Endothelial cell of hepatic sinusoid (primary cell): ENCODE measurements around the gene PLCB2.

Source experiments
- in situ Hi-C: cut with HindIII; loops from 2 replicates; pipeline ENCODE4 v1.10.0; 2017; ENCODE audit warnings: low sequenced_read_pairs

The PLCB2 gene

DNA sequence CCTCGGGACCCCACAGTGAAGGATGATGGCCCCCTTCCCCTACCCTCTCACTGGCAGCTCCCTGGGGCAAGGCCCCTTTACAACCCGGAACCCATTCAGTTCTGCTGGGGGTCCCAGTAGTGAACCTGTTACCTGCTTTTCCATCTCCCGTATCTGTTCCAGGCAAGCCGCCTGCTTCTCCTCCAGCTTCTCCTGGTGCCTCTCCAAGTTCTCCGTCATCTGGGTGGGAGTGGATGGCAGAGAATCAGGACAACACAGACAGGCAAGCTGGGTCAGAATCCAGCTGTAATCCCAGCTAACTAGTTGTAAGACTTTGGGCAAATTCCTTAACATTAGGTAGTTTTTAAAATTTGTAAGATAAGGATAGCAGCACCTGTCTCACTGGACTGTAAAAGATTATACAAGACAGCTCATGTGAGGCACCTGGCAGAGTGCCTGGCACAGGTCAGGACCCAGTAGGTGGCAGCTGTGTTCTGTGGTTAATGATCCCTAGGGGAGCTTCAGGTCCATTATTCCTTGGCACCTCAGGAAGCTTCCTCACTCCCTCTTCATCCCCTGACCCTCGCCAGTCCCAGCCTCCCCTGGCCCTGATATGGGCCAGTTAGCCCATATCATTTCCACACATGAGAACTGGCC lies 18.5 kb downstream of the PLCB2 start:
- in situ Hi-C loops, result no loop called here

DNA sequence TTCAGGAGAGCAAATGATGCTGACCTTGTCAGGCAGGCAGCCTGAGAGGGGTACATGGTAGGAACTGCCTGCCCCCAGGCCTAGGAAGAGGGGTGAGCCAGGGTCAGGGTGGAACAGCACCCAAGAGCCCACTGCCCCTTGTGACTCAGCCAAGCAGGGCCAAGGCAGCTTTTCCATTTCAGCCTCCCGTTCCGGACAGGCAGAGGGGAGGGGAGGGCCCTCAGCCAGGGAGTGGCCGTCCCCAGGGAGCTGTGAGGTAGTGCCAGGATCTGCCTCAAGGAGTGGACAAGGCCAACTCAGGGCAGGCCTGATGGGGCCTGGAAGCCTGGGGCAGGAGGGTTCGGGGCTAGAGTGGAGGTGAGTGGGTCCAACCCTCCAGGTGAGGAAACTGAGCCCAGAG lies 19.8 kb downstream of the PLCB2 start:
- in situ Hi-C loops, result no loop called here

DNA sequence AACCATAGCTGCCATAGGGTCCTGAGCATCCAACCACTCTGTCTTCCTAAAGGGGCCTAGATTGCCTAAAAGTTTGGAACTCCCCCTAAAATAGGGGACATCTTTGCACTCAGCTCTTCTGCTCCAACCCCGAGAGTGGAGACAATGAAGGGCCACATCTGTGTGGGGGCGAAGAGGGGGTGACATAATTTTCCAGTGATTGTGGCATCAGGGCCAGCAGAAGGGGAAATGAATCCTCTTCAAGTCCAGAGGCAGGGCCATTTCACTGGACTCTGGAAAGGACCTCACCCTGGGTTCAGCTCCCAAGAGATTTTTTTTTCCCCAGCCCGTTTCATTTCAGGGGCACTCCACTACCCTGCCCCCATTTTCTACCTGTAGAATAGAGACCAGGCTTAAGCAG lies 20.2 kb downstream of the PLCB2 start:
- in situ Hi-C loops, result no loop called here

DNA sequence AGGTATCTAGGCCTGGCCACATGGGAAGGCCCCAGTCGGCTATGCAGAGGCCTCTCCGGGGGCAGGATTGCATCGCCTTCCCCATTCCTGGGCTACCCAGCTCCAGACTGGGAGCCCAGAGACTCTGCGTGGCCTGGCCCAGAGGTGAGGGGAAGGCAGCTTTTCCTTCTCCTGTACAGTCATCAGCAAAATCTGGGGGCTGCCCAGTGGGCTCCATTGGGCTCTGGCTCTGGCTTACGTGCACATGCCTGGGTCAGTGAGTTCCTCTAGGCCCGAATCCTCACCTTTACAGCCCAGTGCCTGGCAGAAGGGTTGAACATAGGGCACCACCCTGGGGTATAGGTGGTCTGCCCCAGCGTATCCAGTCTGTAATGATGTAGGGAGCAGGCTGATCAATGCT lies 20.9 kb downstream of the PLCB2 start:
- in situ Hi-C loops, result no loop called here

DNA sequence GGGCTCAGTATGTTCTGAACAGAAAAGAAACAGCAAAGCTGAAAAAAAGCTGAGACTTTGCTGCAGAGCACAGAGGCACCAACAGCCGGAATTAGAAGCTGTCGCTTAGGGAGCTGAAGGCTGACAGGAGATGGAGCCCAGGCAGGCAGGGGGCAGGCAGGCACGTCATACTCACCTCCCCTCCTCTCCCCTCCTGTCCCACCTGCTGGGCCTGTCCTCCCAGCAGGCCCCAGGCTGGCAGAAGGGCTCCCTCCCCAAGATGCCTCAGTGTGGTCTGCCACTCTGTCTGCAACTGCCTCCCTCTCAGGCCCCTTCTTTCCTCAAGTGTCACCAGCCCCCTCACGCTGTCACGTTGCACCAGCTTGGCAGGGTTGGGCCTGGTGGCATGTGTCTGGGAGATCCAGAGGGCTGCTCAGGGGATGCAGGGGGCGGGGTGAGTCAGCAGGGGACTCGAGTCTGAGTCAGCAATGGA lies 21.6 kb downstream of the PLCB2 start:
- in situ Hi-C loops, result no loop called here

DNA sequence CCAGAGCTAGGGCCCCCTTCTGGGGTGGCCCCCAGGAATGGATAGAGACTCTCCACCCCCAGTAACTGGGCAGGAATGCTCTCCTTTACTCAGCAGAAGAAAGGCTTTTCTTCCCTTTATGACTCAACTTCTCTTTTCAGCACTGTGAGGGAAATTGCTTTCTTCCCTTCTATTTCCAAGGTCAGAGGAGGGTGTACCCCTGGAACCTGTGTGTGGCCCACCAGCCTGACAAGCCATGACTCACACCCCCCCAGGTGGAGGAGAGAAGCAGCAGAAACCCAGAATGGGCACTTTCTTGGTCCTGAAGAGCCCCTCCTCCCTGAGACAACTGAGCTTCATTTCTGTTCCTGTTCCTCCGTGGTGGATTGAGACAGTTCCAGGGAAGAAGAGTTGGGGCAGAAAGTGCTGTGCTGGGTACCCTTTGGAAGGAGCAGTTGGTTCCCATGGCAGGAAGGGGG lies 22.2 kb downstream of the PLCB2 start:
- in situ Hi-C loops, result no loop called here

DNA sequence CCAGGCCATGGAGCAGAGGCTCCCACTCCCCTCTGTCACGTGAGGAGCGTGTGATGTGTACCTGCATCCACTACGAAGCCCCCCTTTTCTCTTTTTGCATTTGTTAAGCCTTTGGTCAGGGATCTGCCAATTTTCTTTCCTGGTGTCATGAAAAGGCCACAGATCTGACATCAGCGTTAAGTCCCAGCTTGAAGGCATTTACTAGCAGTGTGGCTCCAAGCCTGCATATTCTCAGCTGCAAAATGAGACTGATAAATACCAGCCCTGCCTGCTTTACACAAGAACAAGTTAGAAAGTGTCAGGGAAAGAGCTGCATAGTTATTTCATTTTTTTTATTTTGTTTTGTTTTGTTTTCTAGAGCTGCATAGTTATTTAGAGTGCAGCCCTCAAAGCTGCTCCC lies 22.6 kb downstream of the PLCB2 start:
- in situ Hi-C loops, result no loop called here

DNA sequence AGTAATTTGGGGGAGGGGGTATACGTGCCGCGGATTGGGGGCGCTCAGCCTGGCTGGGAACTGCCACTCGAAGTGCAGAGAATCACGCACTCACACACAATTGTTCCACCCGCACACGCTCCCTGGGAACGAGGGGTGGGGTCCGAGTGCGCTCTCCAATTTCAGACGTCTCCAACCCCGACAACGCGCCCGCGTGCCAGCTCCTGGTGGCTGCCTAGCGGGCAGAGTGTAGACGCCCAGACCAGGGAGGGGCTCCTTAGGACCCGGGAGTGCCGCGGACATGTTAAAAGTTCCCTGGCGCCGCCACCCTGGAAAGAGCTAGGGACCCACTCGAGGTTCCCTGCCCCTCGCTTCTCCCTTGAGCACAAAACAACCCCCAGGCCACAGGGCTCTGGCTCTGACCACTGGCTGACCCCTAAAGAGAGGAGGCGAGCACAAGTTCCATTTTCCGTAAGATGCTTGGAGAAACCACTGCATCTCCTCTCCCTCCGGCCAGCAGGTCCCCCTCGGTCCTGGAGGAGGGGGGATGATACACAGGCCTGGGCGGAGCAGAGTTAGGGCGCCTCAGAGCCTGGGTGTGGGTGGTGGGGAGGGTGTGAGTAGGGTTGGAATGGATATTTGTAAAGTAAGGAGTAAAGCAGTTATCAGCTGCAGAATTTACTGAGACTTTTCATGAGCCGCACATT lies 24.0 kb downstream of the PLCB2 start:
- in situ Hi-C loops, result no loop called here

DNA sequence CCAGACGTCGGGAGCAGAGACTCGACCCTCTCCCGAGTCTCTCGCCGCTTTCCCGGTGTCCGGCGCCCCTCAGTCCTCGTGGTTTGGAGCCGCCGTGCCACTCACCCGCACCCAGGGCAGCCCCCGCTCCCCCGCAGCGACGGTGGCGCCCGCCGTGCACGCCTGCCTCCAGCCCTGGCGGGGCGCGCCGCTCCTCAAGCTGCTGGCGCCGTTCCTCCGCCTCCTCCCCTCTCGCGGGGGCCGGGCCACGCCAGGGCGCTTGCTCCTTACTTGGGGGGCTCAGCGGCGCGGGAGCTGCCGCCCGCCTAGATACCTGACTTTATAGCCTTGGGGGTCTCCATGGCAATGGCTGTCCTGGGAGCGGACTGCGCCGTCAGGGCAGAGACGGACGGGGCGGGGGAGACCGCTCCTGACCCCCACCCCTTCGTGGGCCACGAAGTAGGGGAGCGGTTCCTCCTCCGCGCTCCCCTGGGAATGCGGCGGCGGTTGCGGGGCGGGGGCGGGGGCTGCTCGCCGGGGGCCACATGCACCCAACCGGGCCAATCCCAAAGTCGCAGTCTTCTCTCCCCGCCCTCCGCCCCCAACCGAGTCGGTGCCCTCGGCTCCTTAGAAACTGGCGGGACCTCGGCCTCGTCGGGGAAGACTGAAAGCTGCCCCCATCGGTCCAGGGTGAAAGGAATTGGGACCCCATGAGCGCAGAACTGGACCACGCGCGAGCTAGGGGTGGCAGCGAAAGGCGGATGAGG lies 24.7 kb downstream of the PLCB2 start, which contains the start of gene ANKRD63:
Gene ANKRD63, minus strand, starts transcription at position 196 of the 746 bp plus-strand sequence. CDS start 478 bp downstream, outside the sequence.
- in situ Hi-C loops, result no loop called here

DNA sequence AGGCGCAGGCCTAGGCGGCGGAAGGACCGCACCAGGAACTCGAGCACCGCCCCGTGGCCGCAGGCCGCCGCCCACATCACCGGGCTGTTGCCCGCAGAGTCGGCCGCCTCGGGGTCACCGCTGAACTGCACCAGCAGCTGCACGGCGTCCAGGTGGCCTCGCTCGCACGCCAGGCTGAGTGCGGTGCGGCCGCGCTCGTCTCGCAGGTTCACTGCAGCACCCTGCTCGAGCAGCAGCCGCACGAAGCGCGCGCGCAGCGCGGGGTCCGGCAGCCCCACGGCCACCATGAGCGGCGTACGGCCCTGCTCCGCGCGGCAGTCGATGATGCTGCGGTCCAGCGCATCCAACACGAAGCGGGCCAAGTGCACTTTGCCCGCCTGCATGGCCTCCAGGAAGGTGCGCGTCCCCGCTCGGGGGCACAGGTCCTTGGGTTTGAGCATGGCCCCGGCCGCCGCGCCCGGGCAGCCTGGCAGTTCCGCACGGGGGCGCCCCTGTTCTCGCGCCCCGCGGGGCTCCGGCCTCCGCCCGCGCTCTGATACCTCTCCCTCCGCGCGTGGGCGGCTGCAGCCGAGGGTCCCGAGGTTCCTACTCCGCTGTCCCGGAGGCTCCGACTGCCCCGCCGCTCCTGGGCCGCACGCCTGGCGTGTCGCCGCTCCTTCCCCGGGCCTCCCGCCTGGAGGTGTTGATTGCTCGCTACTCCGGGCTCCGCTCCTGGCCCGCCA lies 25.4 kb downstream of the PLCB2 start:
- in situ Hi-C loops, result no loop called here

DNA sequence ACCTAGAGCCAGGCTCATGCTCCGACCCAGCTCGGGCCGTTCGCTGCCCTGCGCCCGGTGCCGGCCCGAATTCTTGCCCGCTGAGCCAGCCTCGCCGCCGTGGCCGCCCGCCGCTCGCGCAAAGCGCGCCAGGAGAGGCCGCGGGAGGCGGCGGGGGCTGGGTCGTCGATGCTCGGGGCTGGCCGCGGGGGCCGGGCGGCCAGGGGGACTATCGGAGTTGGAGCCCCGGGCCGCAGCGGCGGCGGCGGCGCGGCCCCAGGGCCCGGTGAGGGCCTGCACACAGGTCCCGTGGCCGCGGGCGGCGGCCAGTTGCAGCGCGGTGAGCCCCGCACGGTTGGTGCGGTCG lies 26.0 kb downstream of the PLCB2 start:
- in situ Hi-C loops, result no loop called here

DNA sequence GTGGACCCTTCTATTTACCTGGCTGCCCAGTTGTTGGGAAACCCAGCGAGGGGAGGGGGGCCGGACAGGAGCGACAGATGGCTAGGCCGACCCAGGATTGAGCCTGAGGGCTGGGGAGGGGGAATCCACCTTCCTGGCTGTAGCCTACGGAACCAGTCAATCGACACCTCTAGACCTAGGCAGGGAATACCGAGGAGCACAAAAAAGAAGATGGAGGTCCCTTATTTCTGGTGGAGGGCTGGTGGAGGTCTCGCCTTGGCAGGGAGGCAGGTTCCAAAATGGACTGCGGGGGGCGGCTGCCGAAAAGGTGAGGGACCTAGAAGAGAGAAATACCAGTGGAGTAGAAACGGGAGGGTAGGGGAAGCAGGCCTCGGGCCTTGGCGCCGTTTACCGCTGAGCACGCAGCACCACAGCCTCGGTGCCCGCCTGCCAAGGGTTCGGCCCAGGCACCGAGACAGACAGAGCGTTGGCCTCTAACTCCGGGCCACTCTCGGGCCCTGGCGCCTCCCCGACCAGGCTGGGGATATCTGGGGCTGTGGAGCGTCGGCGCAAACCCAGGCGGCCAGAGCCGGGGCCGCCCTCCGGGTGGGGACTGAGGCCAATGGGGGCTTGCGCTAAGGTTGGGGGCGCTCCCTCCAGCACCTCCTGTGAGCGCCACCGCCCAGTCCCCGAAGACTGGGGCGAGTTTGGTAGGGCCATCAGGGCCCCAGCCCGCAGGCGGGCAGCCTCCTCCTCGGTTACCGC lies 26.5 kb downstream of the PLCB2 start:
- in situ Hi-C loops, result no loop called here

DNA sequence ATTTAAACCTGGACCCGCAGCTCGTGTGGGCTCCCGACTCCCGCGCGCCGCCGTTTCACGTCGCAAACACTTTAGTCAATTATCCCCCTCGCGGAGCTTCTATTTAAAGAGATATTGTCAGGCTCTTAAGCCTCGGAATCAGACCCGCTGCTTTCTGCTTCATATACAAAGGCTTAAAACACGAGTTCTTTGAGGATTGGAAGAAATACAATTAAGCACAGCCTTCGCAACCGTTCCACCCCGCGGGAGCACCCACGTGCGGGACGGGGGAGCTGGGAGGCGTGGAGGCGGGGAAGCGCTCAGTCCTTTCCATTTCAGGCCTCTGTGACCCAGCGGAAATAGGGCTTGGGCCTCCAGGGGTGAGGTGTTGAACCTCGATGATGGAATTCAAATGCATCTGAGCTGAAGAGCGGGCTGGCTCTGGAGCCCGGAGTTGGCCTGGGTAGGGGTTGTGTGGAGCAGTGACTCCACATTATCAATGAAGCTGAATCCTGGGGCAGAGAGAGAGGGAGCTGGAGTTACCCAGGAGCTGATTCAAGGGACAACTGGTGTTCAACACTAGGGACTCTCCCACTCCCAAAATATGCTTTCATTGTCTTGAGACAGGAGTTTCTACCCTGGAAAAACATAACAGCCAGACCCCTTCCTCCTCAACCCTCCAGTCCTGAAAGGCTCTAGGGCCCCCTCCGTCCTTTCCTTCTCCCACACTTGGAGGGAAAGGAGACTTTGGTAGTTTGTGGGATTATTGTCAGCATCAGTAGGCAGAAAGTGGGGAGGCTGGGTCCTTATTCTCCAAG lies 27.3 kb downstream of the PLCB2 start:
- in situ Hi-C loops, result no loop called here

DNA sequence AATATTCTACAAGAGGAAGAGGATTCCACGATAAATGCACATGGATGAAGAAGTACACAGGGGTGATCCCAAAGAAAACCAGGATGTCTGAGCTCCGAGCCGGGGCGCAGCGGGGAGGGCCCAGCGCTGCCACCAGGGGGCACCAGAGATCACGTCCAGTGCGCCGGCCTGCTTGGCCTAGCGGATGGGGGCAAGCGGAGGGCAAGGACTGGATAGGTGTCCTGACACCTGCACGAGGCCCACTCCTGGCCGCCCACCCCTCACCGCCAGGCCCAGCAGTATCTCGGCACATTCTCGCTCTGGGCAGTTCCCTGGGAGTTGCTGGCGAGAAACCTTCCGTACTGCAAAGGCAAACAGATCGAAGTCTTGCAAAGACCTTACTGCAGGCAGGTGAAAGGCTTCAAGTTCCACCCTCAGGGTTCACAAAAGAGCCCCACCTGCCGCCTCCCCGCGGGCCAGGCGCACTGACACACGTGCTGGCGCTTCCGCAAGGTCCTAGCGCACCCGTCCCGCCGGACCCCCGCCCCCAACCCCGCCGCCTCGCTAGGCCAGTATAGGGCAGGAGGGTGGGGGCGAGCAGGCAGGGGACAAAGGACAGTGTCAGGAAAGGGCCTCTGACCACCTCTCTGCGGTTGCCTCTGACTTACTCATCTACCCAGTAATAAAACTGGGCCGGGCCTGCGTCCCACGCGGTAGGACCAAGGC lies 28.1 kb downstream of the PLCB2 start:
- in situ Hi-C loops, result no loop called here

DNA sequence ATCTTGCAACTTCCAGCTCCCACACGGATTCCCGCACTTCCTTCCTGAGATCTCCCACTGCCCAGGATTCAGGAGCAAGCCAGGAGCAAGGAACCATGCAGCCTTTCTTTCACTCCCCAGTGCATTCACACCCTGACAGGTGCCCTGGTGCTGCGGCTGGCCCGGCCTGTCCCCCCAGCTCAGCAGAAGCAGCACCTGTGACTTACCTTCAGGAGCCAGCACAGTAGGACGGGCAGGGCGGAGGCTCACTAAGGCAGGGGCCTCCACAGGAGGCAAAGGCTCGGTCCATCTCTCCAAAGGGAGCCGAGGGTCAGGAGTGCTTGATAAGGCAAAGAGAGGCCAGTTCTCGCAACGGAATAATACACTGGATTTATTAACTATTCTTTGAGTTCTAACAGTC lies 29.7 kb downstream of the PLCB2 start:
- in situ Hi-C loops, result no loop called here

DNA sequence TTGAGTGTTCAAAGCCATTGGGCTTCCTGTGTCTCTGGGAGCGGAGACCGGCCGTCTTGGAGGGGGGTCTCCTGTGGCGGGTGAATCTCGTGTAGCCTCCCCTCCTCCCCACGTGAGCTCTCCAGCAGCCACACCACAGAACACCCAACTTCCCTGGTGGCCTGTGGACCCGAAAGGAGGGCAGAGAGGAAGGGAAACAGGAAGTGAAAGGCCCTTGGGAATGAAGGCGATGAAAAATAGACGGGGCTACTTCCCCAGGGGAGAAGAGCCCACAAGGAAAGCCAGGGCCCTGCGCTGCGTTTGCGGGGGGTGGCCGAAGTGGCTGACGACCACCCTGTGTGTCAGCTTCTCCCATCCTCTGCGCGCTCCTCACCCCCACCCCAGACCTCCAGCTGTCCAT lies 30.3 kb downstream of the PLCB2 start:
- in situ Hi-C loops, result no loop called here

DNA sequence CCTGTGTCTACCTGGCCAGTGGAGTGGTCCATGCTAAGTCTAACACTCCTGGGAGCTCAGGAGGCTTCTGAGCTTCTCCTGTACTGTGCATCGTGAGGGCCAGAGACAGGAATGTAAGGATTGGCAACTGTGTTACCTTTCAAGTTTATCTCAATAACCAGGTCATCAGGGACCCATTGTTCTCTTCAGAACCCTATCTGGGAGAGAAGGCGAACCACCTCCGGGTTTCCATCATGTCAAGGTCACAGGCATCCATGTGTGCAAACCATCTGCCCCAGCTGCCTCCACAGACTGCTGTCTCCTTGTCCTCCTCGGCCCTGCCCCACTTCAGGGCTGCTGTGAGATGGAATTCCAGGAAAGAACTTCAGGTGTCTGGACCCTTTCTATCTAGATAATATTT lies 30.8 kb downstream of the PLCB2 start:
- in situ Hi-C loops, result no loop called here

DNA sequence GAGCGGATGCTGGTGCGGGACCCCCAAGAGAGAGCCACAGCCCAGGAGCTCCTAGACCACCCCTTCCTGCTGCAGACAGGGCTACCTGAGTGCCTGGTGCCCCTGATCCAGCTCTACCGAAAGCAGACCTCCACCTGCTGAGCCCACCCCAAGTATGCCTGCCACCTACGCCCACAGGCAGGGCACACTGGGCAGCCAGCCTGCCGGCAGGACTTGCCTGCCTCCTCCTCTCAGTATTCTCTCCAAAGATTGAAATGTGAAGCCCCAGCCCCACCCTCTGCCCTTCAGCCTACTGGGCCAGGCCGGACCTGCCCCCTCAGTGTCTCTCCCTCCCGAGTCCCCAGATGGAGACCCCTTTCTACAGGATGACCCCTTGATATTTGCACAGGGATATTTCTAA lies 31.8 kb downstream of the PLCB2 start:
- in situ Hi-C loops, result no loop called here

DNA sequence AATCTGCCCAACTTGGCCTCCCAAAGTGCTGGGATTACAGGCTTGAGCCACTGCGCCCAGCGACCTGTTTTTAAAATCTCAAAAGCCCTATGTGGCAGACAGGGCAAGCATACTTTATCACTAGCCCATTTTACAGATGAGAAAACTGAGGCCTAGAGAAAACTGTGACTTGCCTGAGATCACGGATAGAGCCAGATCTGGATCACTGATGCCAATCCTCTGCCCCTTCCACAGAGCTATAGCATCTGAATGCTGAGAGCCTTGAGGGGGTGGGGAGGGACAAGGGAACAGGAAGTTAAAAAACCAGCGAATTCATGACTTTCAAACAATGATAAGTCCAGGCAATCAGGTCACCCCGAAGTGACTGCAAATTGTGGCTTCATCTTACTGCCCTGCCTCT lies 32.2 kb downstream of the PLCB2 start:
- in situ Hi-C loops, result no loop called here
